Measurements from ENCODE around the gene TMEM132A. TPM values are rescaled to one million over a fixed set of nuclear protein-coding genes. Genes with fewer than 3 reads are reported as not detected.
"Not testable (repeated sequence)": the region's sequence is repeated elsewhere in the genome, so short reads cannot be mapped to it uniquely, and the experiment has no call there.

TMEM132A gene
- total and polyA plus RNA-seq, 10 of the 15 experiments (the other 5 are each of a cell fraction or from before 2014, with no cell fraction given), result 0.16 to 25.0 (median 4.3) TPM

GRCh38 chr11:60974316-60974715 lies 50.1 kb downstream of the TMEM132A start:
- H4K20me1 ChIP-seq (ENCODE audit: control insufficient read depth, insufficient read depth); FAIRE-seq; H3K4me3 ChIP-seq; POLR2A ChIA-PET; in situ Hi-C loops (cut with MboI); H3K27me3 ChIP-seq (replicated peaks in 1 of 2; ENCODE audit: control insufficient read depth in 2 of 2, insufficient read depth in 2 of 2, low read length in 1 of 2); CTCF ChIA-PET; intact Hi-C loops (cut with micrococcal nuclease; ENCODE audit: unreplicated experiment); H3K4me2 ChIP-seq (ENCODE audit: control insufficient read depth, insufficient read depth); DNase-seq (ENCODE audit: low read depth, low spot score); ATAC-seq; H2AFZ ChIP-seq (ENCODE audit: control insufficient read depth, low read depth, low read length); H3K9ac ChIP-seq (ENCODE audit: control insufficient read depth, insufficient read depth, low read length); H3K79me2 ChIP-seq (ENCODE audit: control insufficient read depth, insufficient read depth, low read length); SMC1A ChIA-PET (ENCODE audit: uncharacterized antibody, unreplicated experiment); H3K36me3 ChIP-seq (ENCODE audit: control insufficient read depth in 2 of 2, insufficient read depth in 2 of 2, low read length in 1 of 2); H3K4me1 ChIP-seq (ENCODE audit: control insufficient read depth, insufficient read depth, low read length); H3K9me3 ChIP-seq (replicated peaks; ENCODE audit: control insufficient read depth, insufficient read depth, low read length); BruUV-seq (replicated peaks); H3K27ac ChIP-seq (ENCODE audit: control insufficient read depth, insufficient read depth): not testable (repeated sequence)
- RAD21 ChIA-PET (ENCODE audit: unreplicated experiment), result interaction anchor here (1.4 kb wide), 1 partner anchor 143 kb away, joined by 4 read pairs; no protein-coding TSS in a partner anchor
- WGBS (ENCODE audit: insufficient coverage, insufficient replicate concordance, low lambda C conversion rate, missing lambda C conversion rate), result 62% methylated on average over 13 of the region's 13 CpGs

- ChIA-PET POLR2A (no interaction called here), CTCF (interaction anchor here (0.7 kb wide), 1 partner anchor 213 kb away, joined by 3 read pairs; no protein-coding TSS in a partner anchor), SMC1A (ENCODE audit: uncharacterized antibody, unreplicated experiment) (interaction anchor here (1.3 kb wide), 1 partner anchor 86 kb away, joined by 3 read pairs; no protein-coding TSS in a partner anchor), RAD21 (ENCODE audit: unreplicated experiment) (interaction anchor here (1.4 kb wide), 1 partner anchor 143 kb away, joined by 4 read pairs; no protein-coding TSS in a partner anchor)
- H3K9ac ChIP-seq (ENCODE audit: control insufficient read depth, insufficient read depth, low read length), result no peak overlapping the region
- H3K4me1 ChIP-seq (ENCODE audit: control insufficient read depth, insufficient read depth, low read length), result peaks cover 6% of the 10 kb centered on the region; the same call in 1 of the 2 replicates
- ATAC-seq (no peak), DNase-seq (ENCODE audit: low read depth, low spot score) (no peak), FAIRE-seq (no peak)
- 72% methylated on average over 6 of the region's 6 CpGs for WGBS (ENCODE audit: insufficient coverage, insufficient replicate concordance, low lambda C conversion rate, missing lambda C conversion rate)
- H4K20me1 ChIP-seq (ENCODE audit: control insufficient read depth, insufficient read depth), result no peaks in the 10 kb centered on the region
- no peak overlapping the region for H3K4me2 ChIP-seq (ENCODE audit: control insufficient read depth, insufficient read depth)
- no peak overlapping the region for H3K4me3 ChIP-seq
- no peaks in the 10 kb centered on the region for H3K9me3 ChIP-seq (replicated peaks; ENCODE audit: control insufficient read depth, insufficient read depth, low read length)
- no peak overlapping the region for H3K27ac ChIP-seq (ENCODE audit: control insufficient read depth, insufficient read depth)
- in situ Hi-C loops (cut with MboI), result no loop called here
- no peaks in the 10 kb centered on the region for H3K27me3 ChIP-seq (replicated peaks in 1 of 2; ENCODE audit: control insufficient read depth in 2 of 2, insufficient read depth in 2 of 2, low read length in 1 of 2)
- H3K36me3 ChIP-seq (ENCODE audit: control insufficient read depth in 2 of 2, insufficient read depth in 2 of 2, low read length in 1 of 2), result no peaks in the 10 kb centered on the region
- no peaks in the 10 kb centered on the region for H3K79me2 ChIP-seq (ENCODE audit: control insufficient read depth, insufficient read depth, low read length)
- no TSS peak for BruUV-seq (replicated peaks)
- intact Hi-C loops (cut with micrococcal nuclease; ENCODE audit: unreplicated experiment), result no loop called here
- no peak overlapping the region for H2AFZ ChIP-seq (ENCODE audit: control insufficient read depth, low read depth, low read length)
- no peak for TF ChIP-seq CBFB (IDR thresholded peaks at IDR 0.05; ENCODE audit: low read depth)
- TF ChIP-seq GABPA (IDR thresholded peaks at IDR 0.05; ENCODE audit: low read depth), result no peak
- TF ChIP-seq CBX3 (IDR thresholded peaks at IDR 0.05; ENCODE audit: borderline replicate concordance, low read depth), result no peak
- no peak for TF ChIP-seq HDAC6 (IDR thresholded peaks at IDR 0.05; ENCODE audit: unreplicated experiment)
- no peak for TF ChIP-seq SIN3A (IDR thresholded peaks at IDR 0.05; ENCODE audit: low read depth, low read length)
- TF ChIP-seq TCF3 (IDR thresholded peaks at IDR 0.05; ENCODE audit: borderline replicate concordance, insufficient read depth, low read depth, low read length), result no peak
- no peak for TF ChIP-seq IRF4 (IDR thresholded peaks at IDR 0.05; ENCODE audit: low read depth, low read length)
- TF ChIP-seq ESRRA (IDR thresholded peaks at IDR 0.05; ENCODE audit: low read length), result no peak
- TF ChIP-seq CEBPZ (IDR thresholded peaks at IDR 0.05; ENCODE audit: low read depth, low read length), result no peak
- no peak for TF ChIP-seq NFIC (IDR thresholded peaks at IDR 0.05; ENCODE audit: low read depth, low read length)
- TF ChIP-seq CTCF (IDR thresholded peaks at IDR 0.05 in 2 of 3, conservative IDR thresholded peaks at IDR 0.05 in 1 of 3; ENCODE audit: control insufficient read depth in 2 of 3, extremely low read depth in 1 of 3, insufficient read depth in 1 of 3, low read depth in 3 of 3, low read length in 3 of 3), result no peak
Observed at GRCh38 chr11:60974726-60975125, 50.5 kb downstream of the TMEM132A start.
